HCT116 (cell line): ENCODE results near the gene ACP2.
"Not testable (repeated sequence)": the region's sequence is repeated elsewhere in the genome, so short reads cannot be mapped to it uniquely, and the experiment has no call there.

ENCODE experiments used
- CTCF ChIP-seq, 3 experiments: fragments of 200-600 bp in 1 of 3; sonication (generic) in 1 of 3; IDR thresholded peaks in 2 of 3; conservative IDR thresholded peaks in 1 of 3; 2 replicates each; pipeline ENCODE4 v1.5.1; 2012 to 2017; ENCODE audit warnings: low read depth in 2 of 3, low read length in 2 of 3, antibody characterized with exemption in 1 of 3, borderline replicate concordance in 1 of 3, control low read depth in 1 of 3, mild to moderate bottlenecking in 1 of 3, mixed read lengths in 1 of 3, mixed run types in 1 of 3, moderate library complexity in 1 of 3; ENCODE audit not compliant: insufficient read depth in 1 of 3
- EZH2 ChIP-seq: fragments of 200-600 bp; sonication (generic); IDR thresholded peaks from 2 replicates; pipeline ENCODE4 v1.6.1; 2017; ENCODE audit warnings: antibody characterized with exemption, mixed run types
- REST ChIP-seq: IDR thresholded peaks from 2 replicates; pipeline ENCODE4 v1.6.1; 2012; ENCODE audit warnings: low read depth
- SP1 ChIP-seq: IDR thresholded peaks from 2 replicates; pipeline ENCODE4 v1.6.1; 2012; ENCODE audit warnings: low read depth
- TCF7L2 ChIP-seq: IDR thresholded peaks from 2 replicates; pipeline ENCODE4 v1.7.0; 2011; ENCODE audit warnings: borderline replicate concordance, inconsistent platforms; ENCODE audit not compliant: insufficient read depth, insufficient read length; ENCODE audit errors: extremely low read depth

- TF ChIP-seq CTCF (IDR thresholded peaks at IDR 0.05 in 2 of 3, conservative IDR thresholded peaks at IDR 0.05 in 1 of 3; ENCODE audit: borderline replicate concordance in 1 of 3, insufficient read depth in 1 of 3, low read depth in 2 of 3, low read length in 2 of 3); EZH2; TCF7L2; REST; SP1: not testable (repeated sequence)
These were observed 40.5 kb downstream of the ACP2 start for GRCh38 chr11:47208008-47208552.
